GM12878 (cell line): ENCODE measurements around the gene GALT. TPM values are rescaled to one million over a fixed set of nuclear protein-coding genes. Genes with fewer than 3 reads are reported as not detected.

Source experiments
- CBFB ChIP-seq: IDR thresholded peaks from 2 replicates; pipeline ENCODE4 v1.6.1; 2016; ENCODE audit warnings: antibody characterized with exemption, low read depth
- CEBPB ChIP-seq, 2 experiments: fragments of 150-350 bp in 1 of 2; IDR thresholded peaks; 2 replicates each; pipeline ENCODE4 v1.6.1; 2012 to 2014; ENCODE audit warnings: low read depth in 2 of 2, low read length in 2 of 2, borderline replicate concordance in 1 of 2, inconsistent platforms in 1 of 2
- EZH2 ChIP-seq: IDR thresholded peaks from 2 replicates; pipeline ENCODE4 v1.6.1; 2012; ENCODE audit warnings: low read depth, mild to moderate bottlenecking, control low read depth, inconsistent platforms, low read length, borderline replicate concordance; ENCODE audit not compliant: control insufficient read depth
- IKZF1 ChIP-seq: fragments of 450-650 bp; conservative IDR thresholded peaks from 2 replicates; pipeline ENCODE4 v1.6.1; 2017; ENCODE audit warnings: antibody characterized with exemption, mild to moderate bottlenecking
- RAD21 ChIP-seq: IDR thresholded peaks from 2 replicates; pipeline ENCODE4 v1.6.1; 2011; ENCODE audit warnings: mild to moderate bottlenecking, low read depth, low read length, moderate library complexity; ENCODE audit not compliant: insufficient read depth
- SREBF1 ChIP-seq: IDR thresholded peaks from 2 replicates; pipeline ENCODE4 v1.6.1; 2012; ENCODE audit warnings: mild to moderate bottlenecking, low read length
- TCF12 ChIP-seq: IDR thresholded peaks from 2 replicates; pipeline ENCODE4 v1.6.1; 2011; ENCODE audit warnings: low read depth, mild to moderate bottlenecking, low read length
- ZBTB11 ChIP-seq: fragments of 450-650 bp; formaldehyde crosslinking; IDR thresholded peaks from 2 replicates; pipeline ENCODE4 v1.5.0; 2022; ENCODE audit warnings: mild to moderate bottlenecking, missing genetic modification characterization
- polyA plus RNA-seq, 11 experiments: library from polyadenylated mRNA; depleted of rRNA in 4 of 11; unstranded in 6 of 11; stranded (reverse) in 5 of 11; fragments of >200 nt; fragmentation: Nextera tagmentation in 4 of 11; fragmentation: Illumina TruSeq in 1 of 11; extraction: Ambion mirVana in 4 of 11; extraction: Trizol in 1 of 11; gene quantifications; 1 replicate in 1 of 11; 2 replicates in 10 of 11; pipeline versions ENCODE4 v1.2.1 to v1.2.3, GENCODE V29; 2011 to 2016; ENCODE audit warnings: inconsistent platforms in 2 of 11, missing spikeins in 2 of 11, low read depth in 1 of 11
- total RNA-seq, 4 experiments: library from RNA; depleted of rRNA in 3 of 4; stranded (reverse); fragments of >200 nt in 3 of 4; fragmentation: Illumina TruSeq in 1 of 4; extraction: Trizol in 1 of 4; gene quantifications; 2 replicates each; pipeline versions ENCODE4 v1.2.1 to v1.2.3, GENCODE V29; 2013 to 2021
- TF ChIP-seq, protein P1 (sequence below): fragments of 450-650 bp; IDR thresholded peaks from 2 replicates; pipeline ENCODE4 v1.6.1; 2017; ENCODE audit warnings: mild to moderate bottlenecking, moderate library complexity

GALT gene
- total and polyA plus RNA-seq, 10 of the 15 experiments (the other 5 are each of a cell fraction or from before 2014, with no cell fraction given): 9.3 to 34.1 (median 26.9) TPM

DNA sequence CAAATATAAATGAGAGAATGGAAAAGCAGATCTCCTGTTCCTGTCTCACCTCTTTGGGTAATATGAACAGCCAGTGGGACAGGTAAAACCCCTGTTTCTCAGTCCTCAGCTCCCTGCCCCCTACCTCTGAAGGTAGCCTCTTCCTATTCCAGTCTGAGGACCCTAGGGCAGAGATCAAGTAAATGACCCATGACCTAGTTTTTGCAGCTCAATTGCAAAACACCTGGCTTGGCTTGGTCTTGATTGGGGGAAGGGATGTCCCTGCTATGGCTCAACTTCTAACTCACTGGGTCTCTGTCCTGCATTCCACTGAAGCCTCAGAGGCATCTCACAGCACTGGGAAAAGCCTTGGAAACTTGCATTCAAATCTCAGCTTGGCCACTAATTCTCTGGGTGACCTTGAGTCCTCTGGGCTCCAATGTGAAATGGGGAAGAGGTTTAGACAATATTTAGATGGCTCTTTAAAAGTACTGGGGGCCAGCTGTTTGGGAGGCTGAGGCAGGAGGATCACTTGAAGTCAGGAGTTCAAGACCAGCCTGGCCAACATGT is 1.6 kb upstream of the GALT start (continued):
- TF ChIP-seq, protein P1, sequence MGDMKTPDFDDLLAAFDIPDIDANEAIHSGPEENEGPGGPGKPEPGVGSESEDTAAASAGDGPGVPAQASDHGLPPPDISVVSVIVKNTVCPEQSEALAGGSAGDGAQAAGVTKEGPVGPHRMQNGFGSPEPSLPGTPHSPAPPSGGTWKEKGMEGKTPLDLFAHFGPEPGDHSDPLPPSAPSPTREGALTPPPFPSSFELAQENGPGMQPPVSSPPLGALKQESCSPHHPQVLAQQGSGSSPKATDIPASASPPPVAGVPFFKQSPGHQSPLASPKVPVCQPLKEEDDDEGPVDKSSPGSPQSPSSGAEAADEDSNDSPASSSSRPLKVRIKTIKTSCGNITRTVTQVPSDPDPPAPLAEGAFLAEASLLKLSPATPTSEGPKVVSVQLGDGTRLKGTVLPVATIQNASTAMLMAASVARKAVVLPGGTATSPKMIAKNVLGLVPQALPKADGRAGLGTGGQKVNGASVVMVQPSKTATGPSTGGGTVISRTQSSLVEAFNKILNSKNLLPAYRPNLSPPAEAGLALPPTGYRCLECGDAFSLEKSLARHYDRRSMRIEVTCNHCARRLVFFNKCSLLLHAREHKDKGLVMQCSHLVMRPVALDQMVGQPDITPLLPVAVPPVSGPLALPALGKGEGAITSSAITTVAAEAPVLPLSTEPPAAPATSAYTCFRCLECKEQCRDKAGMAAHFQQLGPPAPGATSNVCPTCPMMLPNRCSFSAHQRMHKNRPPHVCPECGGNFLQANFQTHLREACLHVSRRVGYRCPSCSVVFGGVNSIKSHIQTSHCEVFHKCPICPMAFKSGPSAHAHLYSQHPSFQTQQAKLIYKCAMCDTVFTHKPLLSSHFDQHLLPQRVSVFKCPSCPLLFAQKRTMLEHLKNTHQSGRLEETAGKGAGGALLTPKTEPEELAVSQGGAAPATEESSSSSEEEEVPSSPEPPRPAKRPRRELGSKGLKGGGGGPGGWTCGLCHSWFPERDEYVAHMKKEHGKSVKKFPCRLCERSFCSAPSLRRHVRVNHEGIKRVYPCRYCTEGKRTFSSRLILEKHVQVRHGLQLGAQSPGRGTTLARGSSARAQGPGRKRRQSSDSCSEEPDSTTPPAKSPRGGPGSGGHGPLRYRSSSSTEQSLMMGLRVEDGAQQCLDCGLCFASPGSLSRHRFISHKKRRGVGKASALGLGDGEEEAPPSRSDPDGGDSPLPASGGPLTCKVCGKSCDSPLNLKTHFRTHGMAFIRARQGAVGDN: no peak
- TF ChIP-seq TCF12 (no peak), EZH2 (no peak), CBFB (no peak), IKZF1 (no peak), CEBPB (IDR thresholded peaks at IDR 0.05; ENCODE audit: borderline replicate concordance in 1 of 2, low read depth in 2 of 2, low read length in 2 of 2) (no peak), SREBF1 (no peak), ZBTB11 (no peak), RAD21 (no peak)
- TF ChIP-seq, all 136 proteins: peak for 0
